GM12878 (cell line): Measurements from ENCODE around the gene JHY. TPM values are rescaled to one million over a fixed set of nuclear protein-coding genes. Genes with fewer than 3 reads are reported as not detected.

Source experiments
- ATAC-seq: fragments of 200-7000 bp; cut with Tn5 transposase; 3 replicates; pipeline ENCODE4 v1.9.1; 2020; ENCODE audit warnings: mild to moderate bottlenecking, moderate library complexity
- BruUV-seq: library from RNA; stranded (reverse); fragments of 400-500 nt; replicated peaks from 2 replicates; lab custom pipeline; 2021; lab: Mats Ljungman, UMichigan
- CTCF ChIA-PET: fragments of 300-600 bp; sonication (Branson Sonifier 250); formaldehyde crosslinking; extraction: SDS; loops from one replicate; lab custom pipeline; 2021; ENCODE audit warnings: inconsistent platforms; lab: Yijun Ruan, JAX
- POLR2A ChIA-PET: fragments of 350-600 bp; formaldehyde crosslinking; extraction: SDS; loops from one replicate; lab custom pipeline; 2021; ENCODE audit warnings: inconsistent platforms; lab: Charles Lee
- RAD21 ChIA-PET: fragments of 300-600 bp; sonication (Branson Sonifier 250); formaldehyde crosslinking; loops from one replicate; lab custom pipeline; 2023; ENCODE audit warnings: antibody characterized with exemption; ENCODE audit not compliant: unreplicated experiment; lab: Charles Lee
- SMC1A ChIA-PET: fragments of 300-600 bp; sonication (Branson Sonifier 250); formaldehyde crosslinking; loops from one replicate; lab custom pipeline; 2023; ENCODE audit not compliant: unreplicated experiment, uncharacterized antibody; lab: Charles Lee
- DNase-seq: peaks from one replicate; pipeline ENCODE4 v3.0.0-alpha.2; 2011; ENCODE audit warnings: low read depth, low spot score
- FAIRE-seq: peaks from 3 replicates; lab custom pipeline; 2011; peaks lifted over from hg19 to GRCh38; lab: Jason Lieb, UNC
- H2AFZ ChIP-seq: 2 replicates; pipeline ENCODE4 v1.6.0; 2011; ENCODE audit warnings: low read depth, low read length, control low read depth; ENCODE audit not compliant: control insufficient read depth
- H3K27ac ChIP-seq: 2 replicates; pipeline ENCODE4 v1.5.1; 2011; ENCODE audit warnings: control low read depth; ENCODE audit not compliant: control insufficient read depth, insufficient read depth
- H3K27me3 ChIP-seq, 2 experiments: replicated peaks in 1 of 2; 2 replicates each; pipeline versions ENCODE4 v1.6.0 to v1.6.1; 2011; ENCODE audit warnings: low read length in 1 of 2; ENCODE audit not compliant: control insufficient read depth in 2 of 2, insufficient read depth in 2 of 2
- H3K36me3 ChIP-seq, 2 experiments: 2 replicates each; pipeline ENCODE4 v1.5.1; 2011; ENCODE audit warnings: low read length in 1 of 2; ENCODE audit not compliant: control insufficient read depth in 2 of 2, insufficient read depth in 2 of 2
- H3K4me1 ChIP-seq: 2 replicates; pipeline ENCODE4 v1.6.1; 2011; ENCODE audit warnings: mild to moderate bottlenecking, low read length, moderate library complexity, mixed read lengths; ENCODE audit not compliant: control insufficient read depth, insufficient read depth
- H3K4me2 ChIP-seq: 2 replicates; pipeline ENCODE4 v1.6.0; 2011; ENCODE audit warnings: control low read depth; ENCODE audit not compliant: control insufficient read depth, insufficient read depth
- H3K4me3 ChIP-seq: fragments of 200-600 bp; sonication (generic); 2 replicates; pipeline ENCODE4 v1.5.1; 2016
- H3K79me2 ChIP-seq: 2 replicates; pipeline ENCODE4 v1.6.0; 2011; ENCODE audit warnings: low read length; ENCODE audit not compliant: control insufficient read depth, insufficient read depth
- H3K9ac ChIP-seq: 2 replicates; pipeline ENCODE4 v1.8.0; 2011; ENCODE audit warnings: low read length, control low read depth, mixed read lengths; ENCODE audit not compliant: control insufficient read depth, insufficient read depth
- H3K9me3 ChIP-seq: replicated peaks from 3 replicates; pipeline ENCODE4 v1.5.1; 2011; ENCODE audit warnings: mild to moderate bottlenecking, low read length; ENCODE audit not compliant: control insufficient read depth, insufficient read depth
- H4K20me1 ChIP-seq: 2 replicates; pipeline ENCODE4 v1.6.0; 2011; ENCODE audit not compliant: control insufficient read depth, insufficient read depth
- EZH2 ChIP-seq: IDR thresholded peaks from 2 replicates; pipeline ENCODE4 v1.6.1; 2012; ENCODE audit warnings: low read depth, mild to moderate bottlenecking, control low read depth, inconsistent platforms, low read length, borderline replicate concordance; ENCODE audit not compliant: control insufficient read depth
- MLLT1 ChIP-seq: fragments of 450-650 bp; IDR thresholded peaks from 2 replicates; pipeline ENCODE4 v1.6.1; 2016; ENCODE audit warnings: mild to moderate bottlenecking
- PML ChIP-seq: IDR thresholded peaks from 2 replicates; pipeline ENCODE4 v1.6.1; 2012; ENCODE audit warnings: low read length, inconsistent platforms
- WGBS: methylation state at CpG from one replicate; pipeline ENCODE4 v1.1.6; 2016; ENCODE audit warnings: low lambda C conversion rate; ENCODE audit not compliant: insufficient replicate concordance, insufficient coverage; ENCODE audit errors: missing lambda C conversion rate; 5-methylcytosine and 5-hydroxymethylcytosine counted together
- in situ Hi-C: fragments of 300-500 bp; cut with MboI; formaldehyde crosslinking; loops from 9 replicates; pipeline ENCODE4 v1.14.3; 2018; ENCODE audit warnings: mixed read lengths
- intact Hi-C: fragments of 100-400 bp; cut with micrococcal nuclease; formaldehyde crosslinking; loops from one replicate; pipeline ENCODE4 v1.14.2; 2022; ENCODE audit not compliant: unreplicated experiment
- polyA plus RNA-seq, 11 experiments: library from polyadenylated mRNA; depleted of rRNA in 4 of 11; unstranded in 6 of 11; stranded (reverse) in 5 of 11; fragments of >200 nt; fragmentation: Nextera tagmentation in 4 of 11; fragmentation: Illumina TruSeq in 1 of 11; extraction: Ambion mirVana in 4 of 11; extraction: Trizol in 1 of 11; gene quantifications; 1 replicate in 1 of 11; 2 replicates in 10 of 11; pipeline versions ENCODE4 v1.2.1 to v1.2.3, GENCODE V29; 2011 to 2016; ENCODE audit warnings: inconsistent platforms in 2 of 11, missing spikeins in 2 of 11, low read depth in 1 of 11
- total RNA-seq, 4 experiments: library from RNA; depleted of rRNA in 3 of 4; stranded (reverse); fragments of >200 nt in 3 of 4; fragmentation: Illumina TruSeq in 1 of 4; extraction: Trizol in 1 of 4; gene quantifications; 2 replicates each; pipeline versions ENCODE4 v1.2.1 to v1.2.3, GENCODE V29; 2013 to 2021

JHY gene
- total and polyA plus RNA-seq, 10 of the 15 experiments (the other 5 are each of a cell fraction or from before 2014, with no cell fraction given), result 0.90 to 7.1 (median 5.5) TPM

GRCh38 chr11:122983438-122984185 is 101.1 kb downstream of the JHY start:
- SMC1A ChIA-PET, result no interaction called here
- Histone ChIP-seq H3K4me1 (no peaks in the 10 kb centered on the region), H3K27me3 (peaks cover 15 to 38% of the 10 kb centered on the region in 2 experiments), H4K20me1 (no peaks in the 10 kb centered on the region), H3K9ac (no peak overlapping the region), H2AFZ (no peak overlapping the region), H3K36me3 (no peaks in the 10 kb centered on the region), H3K79me2 (no peaks in the 10 kb centered on the region), H3K27ac (no peak overlapping the region), H3K9me3 (no peaks in the 10 kb centered on the region; the same call in 1 of the 3 replicates), H3K4me3 (peak overlapping the region; percentile 60; the same call in 1 of the 2 replicates), H3K4me2 (peak overlapping the region; percentile 7; the same call in 1 of the 2 replicates)
- no TSS peak for BruUV-seq
- POLR2A ChIA-PET, result no interaction called here
- RAD21 ChIA-PET, result no interaction called here
- in situ Hi-C loops (no loop called here), intact Hi-C loops (no loop called here)
- WGBS, result 38% methylated on average over 26 of the region's 26 CpGs
- ATAC-seq, result peak; percentile 56
- no peak for DNase-seq
- no peak for TF ChIP-seq MLLT1
- no peak for TF ChIP-seq PML
- 0 out of 2 replicates have a peak, but pooled peaks have one; percentile 33 for TF ChIP-seq EZH2
- CTCF ChIA-PET, result interaction anchor here (1.4 kb wide), 1 partner anchor 38 kb away, joined by 3 read pairs; no protein-coding TSS in a partner anchor
- no peak for FAIRE-seq
